HG02642 (cell line): ENCODE results near the gene ADAM15.

ENCODE experiments used
- ATAC-seq: cut with Tn5 transposase; IDR thresholded peaks from one replicate; pipeline ENCODE4 v1.9.1; 2021; ENCODE audit warnings: mild to moderate bottlenecking; ENCODE audit not compliant: unreplicated experiment, poor library complexity

The ADAM15 gene

DNA sequence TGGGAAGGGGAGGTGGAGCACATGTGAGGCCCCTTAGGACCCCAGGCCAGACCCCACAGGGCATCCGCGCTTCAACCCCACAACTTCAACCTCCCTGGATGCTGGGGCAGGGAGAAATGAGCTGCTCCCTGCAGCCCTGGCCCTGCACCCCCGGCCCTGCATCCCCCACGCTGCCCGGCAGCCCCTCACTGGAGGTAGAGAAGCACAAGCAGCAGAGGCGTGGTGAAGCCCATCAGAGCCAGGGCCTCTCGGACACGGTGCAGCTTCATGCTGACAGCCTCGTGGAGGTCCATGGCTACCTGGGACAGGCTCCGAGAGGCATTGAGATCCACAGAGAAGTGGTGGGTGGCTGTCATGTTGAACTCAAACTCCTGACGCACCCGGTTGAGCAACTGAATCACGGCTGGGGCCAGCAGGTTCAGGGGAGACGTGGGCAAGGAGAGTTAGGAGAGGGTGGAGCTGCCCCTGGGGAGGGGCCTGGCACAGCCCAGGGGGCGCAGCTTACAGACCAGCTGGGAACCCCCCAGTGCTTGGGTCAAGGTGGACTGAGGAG lies 20.8 kb upstream of the ADAM15 start:
- ATAC-seq: no peak

DNA sequence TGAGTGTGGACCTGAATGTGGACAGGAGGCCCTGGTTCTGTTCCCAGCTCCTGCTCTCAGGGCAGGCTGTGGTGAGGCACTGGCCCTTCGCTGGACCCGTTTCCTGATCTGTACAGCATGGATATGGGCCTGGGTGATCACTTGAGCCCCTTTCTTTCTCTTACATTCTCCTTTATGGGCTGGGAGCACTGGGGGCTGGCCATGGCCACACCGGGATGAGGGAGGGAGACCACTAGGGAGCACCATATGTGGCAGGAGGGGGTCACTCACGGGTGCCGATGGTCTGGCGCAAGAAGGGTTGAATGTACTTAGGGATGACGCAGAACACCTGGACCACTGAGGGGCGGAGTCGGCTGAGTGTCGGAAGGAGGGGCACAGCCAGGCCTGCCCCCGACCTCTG lies 20.2 kb upstream of the ADAM15 start:
- ATAC-seq: no peak

DNA sequence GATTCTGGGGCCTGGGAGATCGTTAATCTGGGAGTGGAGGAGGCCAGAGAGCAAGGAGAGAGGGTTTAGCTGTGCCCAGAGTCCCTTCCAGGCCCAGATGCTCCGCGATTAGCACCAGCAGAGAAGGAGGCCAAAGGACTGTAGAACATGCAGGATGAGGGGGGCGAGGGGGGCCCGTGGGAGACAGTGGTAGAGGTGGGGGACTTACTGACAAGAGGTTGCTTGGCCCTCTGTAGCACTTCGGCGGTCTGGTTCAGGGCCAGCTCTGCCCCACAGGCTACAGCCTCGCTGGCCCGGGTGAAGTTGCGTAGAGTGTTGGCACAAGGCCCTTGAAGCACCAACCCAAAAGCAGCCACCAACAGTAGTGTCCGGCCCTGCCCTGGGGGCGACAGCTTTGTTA lies 18.2 kb upstream of the ADAM15 start:
- no peak for ATAC-seq

DNA sequence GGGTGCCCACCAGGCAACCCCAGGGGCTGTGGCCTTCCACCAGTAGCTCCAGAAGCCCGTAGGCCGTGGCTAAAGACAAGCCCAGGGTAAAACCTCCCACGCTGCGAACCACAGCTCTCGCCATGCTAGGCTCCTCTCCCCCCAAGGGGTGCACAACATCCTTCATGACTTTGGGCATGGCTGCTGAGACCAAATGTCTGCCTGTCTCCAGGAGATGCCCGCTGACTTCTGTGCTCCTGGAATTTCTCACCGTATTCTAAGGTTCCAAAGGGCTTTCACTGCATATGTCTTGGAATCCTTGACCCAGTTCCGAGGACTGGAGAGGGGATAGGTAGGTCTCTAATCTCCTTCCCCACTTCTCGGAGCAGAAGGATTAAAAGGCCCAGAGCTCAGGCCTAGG lies 17.6 kb upstream of the ADAM15 start, which contains the start of the genes DCST1 and DCST2:
Gene DCST1, plus strand, starts transcription at position 301 of the 400 bp plus-strand sequence. CDS start 213 bp downstream, outside the sequence.
Gene DCST2, minus strand, starts transcription at position 258 of the 400 bp plus-strand sequence. Its CDS starts 80 bp downstream, at position 178.
- ATAC-seq: no peak

- no peak for ATAC-seq
Observed at GRCh38 chr1:155034318-155035208, 16.6 kb upstream of the ADAM15 start.

DNA sequence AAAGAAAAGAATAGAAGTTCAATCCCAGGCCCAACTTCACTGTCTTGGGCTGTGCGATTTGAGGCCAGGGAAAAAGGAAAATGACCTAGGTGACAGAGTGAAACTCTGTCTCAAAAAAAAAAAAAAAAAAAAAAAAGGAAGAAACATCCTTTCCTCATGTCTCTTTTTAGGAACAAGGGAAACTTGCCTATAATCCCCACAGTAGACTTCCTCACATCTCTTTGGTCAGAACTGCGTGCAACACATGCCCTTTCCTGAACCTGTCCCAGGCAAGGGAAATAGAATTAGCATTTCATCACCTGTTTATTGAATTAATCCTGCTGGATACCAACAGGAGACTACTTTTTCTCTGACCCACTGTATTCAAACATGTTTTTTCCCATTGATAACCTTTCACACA lies 15.2 kb upstream of the ADAM15 start:
- ATAC-seq: no peak

- ATAC-seq: no peak
Observed at GRCh38 chr1:155037043-155037442, 14.1 kb upstream of the ADAM15 start.

- no peak for ATAC-seq
Observed at GRCh38 chr1:155037851-155038441, 13.2 kb upstream of the ADAM15 start.

- no peak for ATAC-seq
Observed at GRCh38 chr1:155038602-155039307, 12.4 kb upstream of the ADAM15 start.

DNA sequence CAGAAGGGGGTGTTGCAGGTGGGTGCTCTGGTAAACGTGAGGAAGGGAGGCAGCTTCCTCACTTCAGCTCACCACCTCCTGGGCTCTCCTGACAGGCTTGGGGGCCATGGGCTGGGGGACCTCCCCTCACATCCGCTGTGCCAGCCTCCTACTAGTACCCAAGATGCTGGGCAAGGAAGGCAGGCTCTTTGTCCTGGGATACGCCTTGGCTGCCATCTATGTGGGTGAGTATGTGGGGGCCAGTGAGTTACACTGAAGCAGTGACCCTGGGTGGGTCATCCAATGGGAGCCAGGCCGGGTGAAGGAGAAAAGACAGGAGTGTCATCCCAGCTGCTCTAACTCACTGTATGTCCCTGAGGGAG lies 11.8 kb upstream of the ADAM15 start:
- ATAC-seq: no peak

DNA sequence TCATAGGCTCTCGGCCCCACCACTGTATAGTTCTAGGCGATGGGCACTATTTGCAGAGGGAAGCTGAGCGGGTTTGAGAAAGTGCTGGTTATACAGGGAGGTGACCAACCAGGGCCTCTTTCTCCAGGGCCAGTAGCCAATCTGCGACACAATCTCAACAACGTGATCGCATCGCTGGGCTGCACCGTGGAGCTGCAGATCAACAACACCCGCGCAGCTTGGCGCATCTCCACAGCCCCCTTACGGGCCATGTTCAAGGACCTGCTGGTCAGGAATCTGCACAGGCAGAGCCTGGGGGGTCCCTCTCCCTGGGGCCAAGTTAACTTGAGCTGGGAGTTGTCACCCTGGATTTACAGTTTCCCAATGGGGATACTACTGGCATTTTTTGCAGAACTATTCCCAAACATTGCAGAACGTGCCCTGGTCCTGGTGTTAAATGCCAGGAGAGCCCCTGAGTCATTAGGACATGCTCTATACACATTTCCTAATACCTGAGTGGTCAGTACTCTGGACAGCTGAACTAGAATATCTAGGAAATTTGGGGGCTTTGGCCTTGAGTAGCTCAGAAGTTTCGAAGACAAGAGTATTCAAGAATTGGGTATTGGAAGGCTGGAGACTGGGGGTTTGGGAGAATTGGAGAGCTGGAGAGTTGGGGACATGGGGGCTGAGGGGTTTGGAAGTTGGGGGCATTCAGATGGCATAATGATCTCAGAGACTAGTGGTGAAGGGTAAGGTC lies 10.6 kb upstream of the ADAM15 start:
- no peak for ATAC-seq

DNA sequence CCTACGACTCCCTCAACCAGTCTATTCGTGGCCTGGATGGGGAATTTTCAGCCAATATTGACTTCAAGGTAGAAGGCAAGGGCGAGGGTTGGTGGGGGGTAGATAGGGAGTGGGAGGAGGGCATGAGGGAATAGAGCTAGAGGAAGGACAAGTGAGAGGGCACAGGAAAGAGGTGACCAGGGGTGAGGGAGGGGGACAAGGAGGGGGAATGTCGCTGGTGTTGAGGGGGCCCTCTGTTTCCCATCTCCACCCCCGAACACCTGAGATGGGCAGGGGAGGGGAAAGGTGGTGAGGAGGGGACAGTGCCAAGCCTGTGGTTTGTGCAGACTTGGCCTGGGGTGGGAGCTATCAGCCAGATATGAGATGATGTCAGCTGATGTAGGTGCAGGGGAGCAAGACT lies 8.3 kb upstream of the ADAM15 start:
- no peak for ATAC-seq

GRCh38 chr1:155043301-155043702 lies 7.8 kb upstream of the ADAM15 start:
- no peak for ATAC-seq

DNA sequence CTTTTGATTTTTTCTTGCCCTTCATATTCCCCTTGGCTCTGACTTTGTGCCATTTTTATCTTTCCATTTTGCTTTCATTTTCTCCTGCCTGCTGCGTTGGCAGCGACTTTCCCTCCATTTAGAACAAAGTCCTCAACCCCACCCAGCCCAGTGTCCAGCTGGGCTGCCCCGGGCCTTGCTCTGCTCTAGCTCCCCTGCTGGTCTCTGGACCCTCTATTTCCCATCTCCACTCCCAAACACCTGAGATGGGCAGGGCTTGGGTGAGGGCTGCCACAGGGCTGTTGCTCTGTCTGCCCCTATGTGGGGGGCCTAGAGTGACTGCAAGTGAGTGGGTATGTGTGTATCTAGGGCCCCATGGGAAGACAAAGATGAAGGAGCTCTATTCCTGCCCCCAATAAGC lies 7.3 kb upstream of the ADAM15 start:
- ATAC-seq: no peak

DNA sequence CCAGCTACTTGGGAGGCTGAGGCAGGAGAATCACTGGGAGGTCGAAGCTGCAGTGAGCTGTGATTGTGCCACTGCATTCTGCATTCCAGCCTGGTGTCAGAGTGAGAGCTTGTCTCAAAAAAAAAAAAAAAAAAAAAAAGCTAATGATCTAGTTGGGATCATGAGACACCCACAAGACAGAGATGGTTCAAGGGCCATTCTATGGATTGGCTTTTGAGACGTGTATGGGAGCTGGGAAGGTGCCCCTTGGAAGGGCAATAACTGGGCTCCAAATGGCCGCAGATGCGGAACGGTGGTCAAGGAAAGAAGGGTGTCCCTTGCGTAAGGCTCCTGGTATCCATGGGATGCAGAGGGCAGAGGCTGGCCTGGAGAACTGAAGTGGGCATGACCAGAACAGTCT lies 6.8 kb upstream of the ADAM15 start:
- ATAC-seq: no peak

GRCh38 chr1:155044812-155045657 lies 6.1 kb upstream of the ADAM15 start:
- no peak for ATAC-seq

DNA sequence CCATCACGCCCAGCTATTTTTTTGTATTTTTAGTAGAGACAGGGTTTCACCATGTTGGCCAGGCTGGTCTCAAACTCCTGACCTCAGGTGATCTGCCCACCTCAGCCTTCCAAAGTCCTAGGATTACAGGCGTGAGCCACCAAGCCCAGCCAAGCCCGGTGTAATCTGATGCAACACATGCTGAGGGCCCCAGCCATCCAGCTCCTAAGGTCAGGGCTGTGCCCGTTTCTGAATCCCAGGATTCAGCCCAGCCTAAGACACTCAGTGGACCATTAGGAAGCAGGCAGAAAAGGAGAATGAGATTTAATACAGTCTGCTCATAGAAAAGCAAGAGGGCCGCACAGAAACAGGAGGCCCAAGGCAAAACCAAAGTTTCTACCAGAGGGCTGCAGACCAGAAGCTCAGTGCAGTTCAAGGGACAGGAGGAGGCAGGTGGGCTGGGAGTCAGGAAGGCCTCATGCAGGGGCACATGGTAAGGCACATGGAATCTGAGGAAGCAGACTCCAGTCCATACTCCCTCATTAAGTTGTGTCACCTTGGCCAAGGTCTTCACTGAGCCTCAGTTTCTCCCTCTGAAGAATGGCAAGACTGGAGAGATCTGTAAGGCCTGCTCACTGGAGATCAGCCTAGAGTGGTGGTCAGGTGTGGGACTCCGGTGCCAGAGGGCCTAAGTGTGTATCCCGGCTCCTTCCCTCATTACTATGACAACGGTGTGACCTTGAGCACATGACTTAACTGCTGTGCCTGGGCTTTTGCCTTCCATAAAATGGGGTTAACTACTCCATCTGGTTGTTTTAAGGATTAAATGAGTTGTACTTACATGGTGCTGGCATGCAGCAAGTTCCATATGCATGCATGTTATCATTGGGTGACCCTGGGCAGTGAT lies 2.4 kb upstream of the ADAM15 start:
- ATAC-seq: no peak
